H1 (cell line): ENCODE results near the gene LYPD4. TPM values are rescaled to one million over a fixed set of nuclear protein-coding genes. Genes with fewer than 3 reads are reported as not detected.

ENCODE experiments used
- FOSL1 ChIP-seq: IDR thresholded peaks from 2 replicates; pipeline ENCODE4 v1.6.1; 2011; ENCODE audit warnings: mild to moderate bottlenecking, low read depth, low read length, moderate library complexity; ENCODE audit not compliant: insufficient read depth
- GTF2F1 ChIP-seq: IDR thresholded peaks from 2 replicates; pipeline ENCODE4 v1.6.1; 2012; ENCODE audit warnings: low read depth, low read length, improper control_type of control experiment, borderline replicate concordance
- KDM1A ChIP-seq: fragments of 200-600, 300-600 bp; sonication (generic); IDR thresholded peaks from 2 replicates; pipeline ENCODE4 v1.7.1; 2016; ENCODE audit warnings: mild to moderate bottlenecking, low read length, borderline replicate concordance
- KDM5A ChIP-seq: fragments of 200-600 bp; IDR thresholded peaks from 2 replicates; pipeline ENCODE4 v1.7.1; 2012; ENCODE audit warnings: mild to moderate bottlenecking, low read length, inconsistent platforms, mixed read lengths
- MAFK ChIP-seq: IDR thresholded peaks from 2 replicates; pipeline ENCODE4 v1.6.1; 2012; ENCODE audit warnings: low read depth, mild to moderate bottlenecking, improper control_type of control experiment, low read length
- POLR2A ChIP-seq, 2 experiments: IDR thresholded peaks; 1 replicate in 1 of 2; 2 replicates in 1 of 2; pipeline ENCODE4 v1.6.1; 2011; ENCODE audit warnings: low read depth in 2 of 2, low read length in 2 of 2, mild to moderate bottlenecking in 2 of 2; ENCODE audit errors: control extremely low read depth in 1 of 2
- POU5F1 ChIP-seq: IDR thresholded peaks from 2 replicates; pipeline ENCODE4 v1.6.1; 2011; ENCODE audit warnings: low read depth, mild to moderate bottlenecking, low read length, moderate library complexity
- RAD21 ChIP-seq, 2 experiments: IDR thresholded peaks in 1 of 2; conservative IDR thresholded peaks in 1 of 2; 2 replicates each; pipeline ENCODE4 v1.6.1; 2011; ENCODE audit warnings: low read depth in 2 of 2, low read length in 2 of 2, improper control_type of control experiment in 1 of 2, inconsistent platforms in 1 of 2, mild to moderate bottlenecking in 1 of 2, moderate library complexity in 1 of 2
- SAP30 ChIP-seq: fragments of 300-600 bp; sonication (generic); IDR thresholded peaks from 2 replicates; pipeline ENCODE4 v1.7.1; 2012; ENCODE audit warnings: low read length, moderate library complexity, mild to moderate bottlenecking, inconsistent platforms; ENCODE audit not compliant: insufficient read depth, insufficient replicate concordance
- SUZ12 ChIP-seq: fragments of 200-600 bp; sonication (generic); IDR thresholded peaks from 2 replicates; pipeline ENCODE4 v1.6.1; 2012; ENCODE audit warnings: mild to moderate bottlenecking, inconsistent platforms, low read length, moderate library complexity, mixed read lengths
- TAF1 ChIP-seq: IDR thresholded peaks from 2 replicates; pipeline ENCODE4 v1.6.1; 2011; ENCODE audit warnings: mild to moderate bottlenecking, low read depth, low read length
- polyA plus RNA-seq, 7 experiments: library from polyadenylated mRNA; depleted of rRNA in 3 of 7; stranded (reverse) in 5 of 7; unstranded in 2 of 7; fragments of >200 nt in 5 of 7; fragments of 200-250 nt in 2 of 7; gene quantifications; 1 replicate in 5 of 7; 2 replicates in 1 of 7; 4 replicates in 1 of 7; pipeline versions ENCODE4 v1.2.1 to v1.2.3, GENCODE V29; 2011 to 2013; ENCODE audit warnings: missing spikeins in 2 of 7, mixed read lengths in 2 of 7
- total RNA-seq: library from RNA; stranded (reverse); fragmentation: NEBNext Ultra II Directional; extraction: Animal tissue kit (Norgen Biotek cat#: 25700); gene quantifications from 2 replicates; pipeline ENCODE4 v1.2.1, GENCODE V29; 2021
- TF ChIP-seq, protein P1 (sequence below): IDR thresholded peaks from 2 replicates; pipeline ENCODE4 v1.6.1; 2012; ENCODE audit warnings: inconsistent platforms
- TF ChIP-seq, protein P2 (sequence below), 3 experiments: IDR thresholded peaks; 1 replicate in 2 of 3; 2 replicates in 1 of 3; pipeline versions ENCODE4 v1.5.1 to v1.6.1; 2011; ENCODE audit warnings: low read length in 3 of 3, mild to moderate bottlenecking in 3 of 3, inconsistent platforms in 2 of 3, low read depth in 1 of 3, moderate library complexity in 1 of 3; ENCODE audit not compliant: insufficient read depth in 1 of 3; ENCODE audit errors: control extremely low read depth in 1 of 3
- TF ChIP-seq, protein P3 (sequence below): IDR thresholded peaks from 2 replicates; pipeline ENCODE4 v1.6.1; 2012; ENCODE audit warnings: low read length, inconsistent platforms
- TF ChIP-seq, protein P4 (sequence below): IDR thresholded peaks from 2 replicates; pipeline ENCODE4 v1.6.1; 2012; ENCODE audit warnings: inconsistent platforms

The LYPD4 gene
- total and polyA plus RNA-seq, 2 of the 8 experiments (the other 6 are each of a cell fraction or from before 2014, with no cell fraction given), result 0.06 TPM; not detected in 1

DNA sequence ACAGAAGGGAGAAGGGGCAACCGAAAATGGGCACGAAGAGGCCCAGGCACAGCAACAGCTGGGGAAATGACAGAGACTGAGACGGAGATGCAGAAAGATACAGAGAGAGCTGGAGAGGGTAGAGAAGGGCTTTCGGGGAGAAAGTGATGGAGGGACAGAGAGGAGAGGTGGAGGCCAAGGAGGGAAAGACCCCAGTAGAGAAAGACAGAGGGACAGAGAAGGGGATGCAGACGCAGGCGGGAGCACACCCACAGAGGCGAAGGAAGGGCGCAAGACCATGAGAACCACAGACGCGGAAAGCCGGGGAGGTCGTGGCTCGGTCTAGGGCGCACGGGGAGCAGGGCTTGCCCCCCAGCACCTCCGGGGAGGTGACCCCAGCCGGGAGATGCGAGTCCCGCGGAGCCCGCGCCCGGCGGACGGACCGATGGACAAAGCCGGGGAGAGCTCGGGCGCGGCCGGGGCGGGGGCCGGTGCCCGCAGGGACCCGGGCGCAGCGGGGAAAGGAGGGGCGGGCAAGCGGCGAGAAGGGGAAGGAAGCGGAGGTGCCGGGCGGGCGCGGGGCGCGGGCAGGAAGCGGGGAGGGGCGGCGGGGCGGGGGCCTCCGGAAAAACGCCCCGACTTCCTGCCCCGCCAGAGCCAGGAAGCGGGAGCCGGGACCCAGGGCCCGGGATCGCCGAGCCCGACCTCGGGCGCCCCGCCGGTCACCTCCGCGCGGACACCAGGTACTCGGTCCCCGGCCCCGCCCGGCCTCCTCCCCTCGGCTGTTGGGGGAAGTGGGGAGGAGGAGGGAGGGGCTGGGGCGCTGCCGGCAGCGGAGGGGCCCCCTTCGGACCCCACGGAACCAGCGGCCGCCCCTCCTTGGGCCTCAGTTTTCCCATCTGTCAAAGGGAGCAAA lies 38.3 kb upstream of the LYPD4 start, which contains the start of gene ARHGEF1 (continued):
- TF ChIP-seq TAF1, result 0 out of 2 replicates have a peak, but pooled peaks have one; percentile 31
- no peak for TF ChIP-seq POLR2A (IDR thresholded peaks at IDR 0.05; ENCODE audit: control extremely low read depth in 1 of 2, low read depth in 2 of 2, low read length in 2 of 2)
- TF ChIP-seq, protein P1, sequence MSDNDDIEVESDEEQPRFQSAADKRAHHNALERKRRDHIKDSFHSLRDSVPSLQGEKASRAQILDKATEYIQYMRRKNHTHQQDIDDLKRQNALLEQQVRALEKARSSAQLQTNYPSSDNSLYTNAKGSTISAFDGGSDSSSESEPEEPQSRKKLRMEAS, result no peak
- TF ChIP-seq KDM5A, result no peak
- TF ChIP-seq, protein P2, sequence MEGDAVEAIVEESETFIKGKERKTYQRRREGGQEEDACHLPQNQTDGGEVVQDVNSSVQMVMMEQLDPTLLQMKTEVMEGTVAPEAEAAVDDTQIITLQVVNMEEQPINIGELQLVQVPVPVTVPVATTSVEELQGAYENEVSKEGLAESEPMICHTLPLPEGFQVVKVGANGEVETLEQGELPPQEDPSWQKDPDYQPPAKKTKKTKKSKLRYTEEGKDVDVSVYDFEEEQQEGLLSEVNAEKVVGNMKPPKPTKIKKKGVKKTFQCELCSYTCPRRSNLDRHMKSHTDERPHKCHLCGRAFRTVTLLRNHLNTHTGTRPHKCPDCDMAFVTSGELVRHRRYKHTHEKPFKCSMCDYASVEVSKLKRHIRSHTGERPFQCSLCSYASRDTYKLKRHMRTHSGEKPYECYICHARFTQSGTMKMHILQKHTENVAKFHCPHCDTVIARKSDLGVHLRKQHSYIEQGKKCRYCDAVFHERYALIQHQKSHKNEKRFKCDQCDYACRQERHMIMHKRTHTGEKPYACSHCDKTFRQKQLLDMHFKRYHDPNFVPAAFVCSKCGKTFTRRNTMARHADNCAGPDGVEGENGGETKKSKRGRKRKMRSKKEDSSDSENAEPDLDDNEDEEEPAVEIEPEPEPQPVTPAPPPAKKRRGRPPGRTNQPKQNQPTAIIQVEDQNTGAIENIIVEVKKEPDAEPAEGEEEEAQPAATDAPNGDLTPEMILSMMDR (IDR thresholded peaks at IDR 0.05; ENCODE audit: control extremely low read depth in 1 of 3, insufficient read depth in 1 of 3, low read depth in 1 of 3, low read length in 3 of 3), result no peak
- no peak for TF ChIP-seq SAP30
- TF ChIP-seq MAFK, result no peak
- TF ChIP-seq POU5F1, result no peak
- no peak for TF ChIP-seq GTF2F1
- no peak for TF ChIP-seq FOSL1
- no peak for TF ChIP-seq KDM1A
- TF ChIP-seq SUZ12, result 0 out of 2 replicates have a peak, but pooled peaks have one; percentile 53
- TF ChIP-seq, protein P3, sequence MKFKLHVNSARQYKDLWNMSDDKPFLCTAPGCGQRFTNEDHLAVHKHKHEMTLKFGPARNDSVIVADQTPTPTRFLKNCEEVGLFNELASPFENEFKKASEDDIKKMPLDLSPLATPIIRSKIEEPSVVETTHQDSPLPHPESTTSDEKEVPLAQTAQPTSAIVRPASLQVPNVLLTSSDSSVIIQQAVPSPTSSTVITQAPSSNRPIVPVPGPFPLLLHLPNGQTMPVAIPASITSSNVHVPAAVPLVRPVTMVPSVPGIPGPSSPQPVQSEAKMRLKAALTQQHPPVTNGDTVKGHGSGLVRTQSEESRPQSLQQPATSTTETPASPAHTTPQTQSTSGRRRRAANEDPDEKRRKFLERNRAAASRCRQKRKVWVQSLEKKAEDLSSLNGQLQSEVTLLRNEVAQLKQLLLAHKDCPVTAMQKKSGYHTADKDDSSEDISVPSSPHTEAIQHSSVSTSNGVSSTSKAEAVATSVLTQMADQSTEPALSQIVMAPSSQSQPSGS, result no peak
- TF ChIP-seq, protein P4, sequence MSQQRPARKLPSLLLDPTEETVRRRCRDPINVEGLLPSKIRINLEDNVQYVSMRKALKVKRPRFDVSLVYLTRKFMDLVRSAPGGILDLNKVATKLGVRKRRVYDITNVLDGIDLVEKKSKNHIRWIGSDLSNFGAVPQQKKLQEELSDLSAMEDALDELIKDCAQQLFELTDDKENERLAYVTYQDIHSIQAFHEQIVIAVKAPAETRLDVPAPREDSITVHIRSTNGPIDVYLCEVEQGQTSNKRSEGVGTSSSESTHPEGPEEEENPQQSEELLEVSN, result no peak
- TF ChIP-seq RAD21 (IDR thresholded peaks at IDR 0.05 in 1 of 2, conservative IDR thresholded peaks at IDR 0.05 in 1 of 2; ENCODE audit: low read depth in 2 of 2, low read length in 2 of 2), result no peak
- TF ChIP-seq, all 59 proteins: peak for 5
